Uterus (tissue), 2 donors: Measurements from ENCODE around the gene CHAD.

ENCODE experiments used
- POLR2A ChIP-seq, 2 donors: fragments of 450-650 bp; IDR thresholded peaks; one replicate each; pipeline ENCODE4 v1.6.1; 2016; ENCODE audit warnings: antibody characterized with exemption in 2 of 2, mild to moderate bottlenecking in 1 of 2, moderate library complexity in 1 of 2
- TF ChIP-seq, protein P1 (sequence below), 4 experiments: fragments of 200-600 bp in 2 of 4; fragments of 450-650 bp in 2 of 4; sonication (generic) in 2 of 4; IDR thresholded peaks; one replicate each; pipeline ENCODE4 v1.5.1; 2016 to 2019; ENCODE audit warnings: antibody characterized with exemption in 4 of 4, mild to moderate bottlenecking in 2 of 4, moderate library complexity in 1 of 4

DNA sequence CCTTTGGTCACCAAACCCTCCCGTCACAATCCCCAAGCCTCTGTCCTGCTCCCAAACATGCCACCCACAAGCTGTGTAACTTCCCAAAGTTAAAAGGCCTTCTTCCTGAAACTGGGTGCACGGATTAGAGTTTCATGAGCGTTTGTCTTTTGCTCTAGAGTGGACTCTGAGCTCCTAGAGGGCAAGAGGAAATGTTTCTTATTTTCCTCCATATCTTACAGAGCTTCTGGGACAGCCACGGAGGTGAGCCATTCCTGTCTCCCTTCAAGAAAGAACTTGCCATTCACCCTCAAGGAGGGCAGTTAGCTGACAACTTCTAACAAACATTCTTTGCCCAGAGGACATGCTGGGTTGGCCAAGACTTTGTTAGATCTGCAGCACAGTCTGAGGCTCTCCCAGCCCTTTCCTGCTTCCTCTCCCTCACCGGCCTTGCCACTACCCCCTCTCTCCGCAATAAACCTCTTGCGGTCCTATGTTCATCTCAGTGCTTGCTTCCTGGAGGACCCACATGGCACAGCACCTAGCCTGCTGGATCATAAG is 37.0 kb upstream of the CHAD start:
- TF ChIP-seq POLR2A (IDR thresholded peaks at IDR 0.05): no peak
- TF ChIP-seq, protein P1, sequence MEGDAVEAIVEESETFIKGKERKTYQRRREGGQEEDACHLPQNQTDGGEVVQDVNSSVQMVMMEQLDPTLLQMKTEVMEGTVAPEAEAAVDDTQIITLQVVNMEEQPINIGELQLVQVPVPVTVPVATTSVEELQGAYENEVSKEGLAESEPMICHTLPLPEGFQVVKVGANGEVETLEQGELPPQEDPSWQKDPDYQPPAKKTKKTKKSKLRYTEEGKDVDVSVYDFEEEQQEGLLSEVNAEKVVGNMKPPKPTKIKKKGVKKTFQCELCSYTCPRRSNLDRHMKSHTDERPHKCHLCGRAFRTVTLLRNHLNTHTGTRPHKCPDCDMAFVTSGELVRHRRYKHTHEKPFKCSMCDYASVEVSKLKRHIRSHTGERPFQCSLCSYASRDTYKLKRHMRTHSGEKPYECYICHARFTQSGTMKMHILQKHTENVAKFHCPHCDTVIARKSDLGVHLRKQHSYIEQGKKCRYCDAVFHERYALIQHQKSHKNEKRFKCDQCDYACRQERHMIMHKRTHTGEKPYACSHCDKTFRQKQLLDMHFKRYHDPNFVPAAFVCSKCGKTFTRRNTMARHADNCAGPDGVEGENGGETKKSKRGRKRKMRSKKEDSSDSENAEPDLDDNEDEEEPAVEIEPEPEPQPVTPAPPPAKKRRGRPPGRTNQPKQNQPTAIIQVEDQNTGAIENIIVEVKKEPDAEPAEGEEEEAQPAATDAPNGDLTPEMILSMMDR (IDR thresholded peaks at IDR 0.05): no peak
